CD1c-positive myeloid dendritic cell (primary cell): ENCODE data around the gene RND3.

Source experiments
- DNase-seq: peaks from one replicate; pipeline ENCODE4 v3.0.0-alpha.2; 2016; ENCODE audit errors: extremely low spot score

RND3 gene

GRCh38 chr2:150494234-150494945, 6.9 kb upstream of the RND3 start:
- DNase-seq = no peak

GRCh38 chr2:150491943-150492342, 4.5 kb upstream of the RND3 start:
- no peak for DNase-seq

- DNase-seq = no peak
These were observed 4.0 kb upstream of the RND3 start for GRCh38 chr2:150491430-150491829.

DNA sequence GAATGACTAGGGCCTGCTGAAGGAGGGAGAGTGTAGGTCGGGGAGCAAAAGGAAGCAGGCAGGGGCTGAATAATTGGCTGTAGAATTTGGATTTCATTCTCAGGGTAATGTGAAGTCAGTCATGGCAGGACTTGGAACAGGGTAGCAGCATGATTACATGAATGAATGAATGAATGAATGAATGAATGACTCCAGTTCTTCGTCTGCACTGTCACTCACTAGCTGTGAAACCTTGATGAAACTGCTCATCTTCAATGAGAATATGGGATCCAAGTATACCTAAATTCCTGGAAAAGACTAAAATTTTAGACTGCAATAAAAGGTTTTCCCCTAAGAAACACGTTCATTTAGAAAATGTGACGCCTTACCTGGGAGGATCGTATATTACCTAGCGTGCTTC, 3.0 kb upstream of the RND3 start:
- no peak for DNase-seq

GRCh38 chr2:150486539-150487484, 655 bp downstream of the RND3 start:
- DNase-seq = no peak

DNA sequence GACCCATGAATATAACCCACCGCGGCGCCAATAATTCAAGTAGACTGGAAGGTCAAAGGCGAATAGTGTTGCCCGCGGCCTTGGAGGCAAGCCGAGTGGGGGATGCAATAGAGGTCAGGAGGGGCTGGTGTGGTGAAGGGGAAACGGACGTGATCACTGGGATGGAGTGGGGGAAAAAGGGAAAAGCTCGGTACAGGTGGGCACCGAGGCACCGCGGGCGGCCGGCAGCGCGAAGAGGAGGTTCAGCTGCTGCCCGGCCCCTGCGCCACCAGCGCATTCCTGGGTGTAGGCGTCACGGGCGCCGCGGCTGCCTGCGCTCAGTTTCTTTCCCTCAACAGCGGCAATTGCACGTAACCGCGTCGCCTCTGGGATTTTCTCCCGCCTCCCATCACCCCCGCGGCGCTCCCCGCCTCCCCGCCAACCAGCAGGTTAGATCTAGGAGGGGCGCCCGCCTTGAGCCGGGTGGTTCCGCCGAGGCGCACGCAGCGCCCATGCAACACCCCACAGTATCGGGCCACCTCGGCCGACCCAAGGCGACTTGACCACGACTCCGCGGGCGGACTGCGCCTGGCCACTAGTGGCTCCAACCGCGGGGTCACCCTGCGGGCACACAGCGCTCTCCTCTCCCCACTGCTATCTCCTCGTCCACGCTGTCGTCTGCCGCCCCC, 1.5 kb downstream of the RND3 start:
- no peak for DNase-seq

DNA sequence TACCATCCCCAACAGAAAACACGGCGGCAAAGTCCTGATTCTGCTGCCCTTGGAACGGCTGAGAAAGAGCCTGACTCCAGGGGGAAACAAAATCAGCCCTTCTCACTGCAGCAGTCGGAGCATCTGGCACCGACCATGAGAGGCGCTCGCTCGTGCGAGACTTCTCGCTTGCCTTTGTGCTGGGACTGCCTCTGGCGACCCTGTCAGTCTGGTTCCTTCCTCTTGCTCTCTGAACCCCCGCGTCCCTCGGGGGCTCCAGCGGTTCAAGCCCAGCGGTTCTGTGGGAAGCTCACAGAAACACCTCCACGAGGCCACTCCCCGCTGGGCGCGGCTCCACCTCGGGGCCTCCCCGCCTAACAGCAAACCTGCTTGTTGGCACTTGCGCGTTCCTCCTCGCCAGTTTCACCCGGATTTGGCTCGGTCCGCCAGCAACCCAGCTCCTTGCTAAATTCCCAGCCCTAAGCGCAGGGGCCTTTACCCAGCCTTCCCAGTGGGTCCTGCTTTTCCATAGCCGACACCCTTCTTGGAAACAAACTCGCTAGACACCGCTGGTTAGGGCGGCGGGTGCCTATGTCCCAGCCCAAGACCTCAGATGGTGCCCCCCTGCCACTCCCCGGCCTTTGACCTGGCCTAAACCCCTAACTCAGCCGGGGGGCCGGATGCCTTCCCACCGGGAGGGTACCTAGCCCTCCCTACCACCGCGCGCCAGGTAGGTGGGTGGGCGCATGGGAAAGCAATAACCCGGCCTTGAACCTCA, 2.2 kb downstream of the RND3 start:
- no peak for DNase-seq

GRCh38 chr2:150484461-150485021, 2.9 kb downstream of the RND3 start:
- no peak for DNase-seq

- DNase-seq = no peak
These were observed 3.5 kb downstream of the RND3 start for GRCh38 chr2:150484006-150484405.

- DNase-seq = no peak
These were observed 3.9 kb downstream of the RND3 start for GRCh38 chr2:150483532-150483931.

- DNase-seq = no peak
These were observed 4.6 kb downstream of the RND3 start for GRCh38 chr2:150482667-150483400.

DNA sequence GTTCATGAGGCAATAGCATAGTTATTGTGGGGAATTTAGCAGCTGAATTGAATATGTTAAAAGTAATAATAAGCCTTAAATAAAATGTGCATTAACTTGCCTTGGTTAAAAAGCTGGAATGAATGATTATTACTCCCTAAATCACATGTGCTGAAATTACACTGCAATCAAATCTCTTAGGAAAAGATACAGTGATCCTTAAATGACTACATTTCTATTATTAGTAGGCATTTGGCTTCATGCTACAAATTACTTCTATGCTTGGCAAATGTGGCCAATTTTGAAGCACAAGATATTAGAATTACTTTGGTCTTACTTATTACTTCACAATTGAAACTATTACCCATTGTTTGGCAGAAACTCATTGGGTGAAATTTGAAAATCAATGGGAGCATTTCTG, 5.4 kb downstream of the RND3 start:
- no peak for DNase-seq

- DNase-seq = no peak
These were observed 6.3 kb downstream of the RND3 start for GRCh38 chr2:150480971-150481830.

DNA sequence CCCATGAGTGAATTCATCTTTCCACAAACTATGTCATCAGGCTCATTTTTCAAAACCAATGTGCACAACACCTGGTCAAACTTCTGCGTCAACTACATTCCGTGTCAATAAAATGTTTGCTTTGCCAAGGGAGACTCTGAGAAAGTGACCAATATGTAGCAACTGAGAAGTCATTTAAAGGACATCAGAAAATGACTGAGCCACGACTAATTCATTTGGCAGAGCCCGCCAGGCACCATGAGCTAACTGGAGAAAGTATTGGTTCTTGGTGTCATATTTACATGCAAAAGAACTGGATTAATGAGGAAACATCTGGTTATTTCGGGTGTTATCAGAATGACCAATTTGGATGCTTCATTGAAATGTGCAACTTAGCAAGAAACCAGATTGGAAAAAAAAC, 7.2 kb downstream of the RND3 start:
- DNase-seq = no peak

- DNase-seq = no peak
These were observed 8.2 kb downstream of the RND3 start for GRCh38 chr2:150479075-150479915.

GRCh38 chr2:150478200-150478974, 9.1 kb downstream of the RND3 start:
- DNase-seq = no peak

GRCh38 chr2:150477347-150477746, 10.1 kb downstream of the RND3 start:
- DNase-seq = no peak

DNA sequence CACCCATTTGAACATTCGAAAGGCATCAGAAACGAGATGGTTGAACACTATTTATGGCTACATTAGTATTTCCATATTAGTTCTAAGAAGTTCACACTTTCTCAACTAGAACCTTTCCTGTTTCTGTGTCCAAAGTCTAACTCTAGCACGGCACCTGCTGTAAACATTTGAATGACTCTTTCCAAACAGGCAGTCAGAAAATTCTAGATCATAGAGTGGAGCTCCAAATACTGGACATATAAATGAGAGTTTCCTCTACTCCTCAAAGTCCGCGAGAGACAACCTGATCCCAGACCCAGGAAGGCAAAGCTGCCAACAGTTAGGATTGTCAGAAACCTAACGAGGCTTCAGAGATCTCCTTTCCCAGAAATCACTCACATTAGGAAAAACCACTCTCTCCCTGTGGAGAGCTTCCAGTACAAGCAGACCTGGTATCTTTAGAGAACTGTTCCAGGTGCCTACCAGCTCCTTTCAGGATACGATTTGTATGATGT, 10.6 kb downstream of the RND3 start:
- no peak for DNase-seq
